H9 (cell line): ENCODE data around the gene DLK2. TPM values are rescaled to one million over a fixed set of nuclear protein-coding genes. Genes with fewer than 3 reads are reported as not detected.

ENCODE experiments used
- DNase-seq: peaks from one replicate; pipeline ENCODE4 v3.0.0-alpha.2; 2017
- H2AFZ ChIP-seq: one replicate; pipeline ENCODE4 v1.6.1; 2013; ENCODE audit warnings: mild to moderate bottlenecking, low read length, control low read depth, moderate library complexity
- H2AK5ac ChIP-seq: 2 replicates; pipeline ENCODE4 v1.6.1; 2013; ENCODE audit warnings: low read length, control low read depth, mixed read lengths; ENCODE audit not compliant: insufficient read length
- H2BK120ac ChIP-seq: one replicate; pipeline ENCODE4 v1.6.1; 2013; ENCODE audit warnings: low read depth, mild to moderate bottlenecking, low read length, control low read depth, inconsistent platforms; ENCODE audit not compliant: poor library complexity, severe bottlenecking
- H2BK12ac ChIP-seq: 2 replicates; pipeline ENCODE4 v1.6.1; 2013; ENCODE audit warnings: low read length, control low read depth, mixed read lengths, low read depth; ENCODE audit not compliant: insufficient read length
- H2BK15ac ChIP-seq: 2 replicates; pipeline ENCODE4 v1.6.1; 2013; ENCODE audit warnings: low read depth, low read length, control low read depth
- H2BK20ac ChIP-seq: one replicate; pipeline ENCODE4 v1.6.1; 2013; ENCODE audit warnings: low read depth, mild to moderate bottlenecking, low read length, control low read depth, inconsistent platforms; ENCODE audit not compliant: poor library complexity, severe bottlenecking
- H2BK5ac ChIP-seq: 2 replicates; pipeline ENCODE4 v1.6.1; 2013; ENCODE audit warnings: low read length, control low read depth, mixed read lengths; ENCODE audit not compliant: insufficient read length
- H3K14ac ChIP-seq: 2 replicates; pipeline ENCODE4 v1.6.1; 2013; ENCODE audit warnings: low read length, control low read depth; ENCODE audit not compliant: insufficient read depth
- H3K18ac ChIP-seq: 2 replicates; pipeline ENCODE4 v1.6.1; 2013; ENCODE audit warnings: low read depth, mild to moderate bottlenecking, mixed read lengths, low read length, control low read depth; ENCODE audit not compliant: insufficient read length
- H3K23ac ChIP-seq: 2 replicates; pipeline ENCODE4 v1.6.1; 2013; ENCODE audit warnings: low read length, control low read depth, mixed read lengths, low read depth; ENCODE audit not compliant: insufficient read length
- H3K23me2 ChIP-seq: 2 replicates; pipeline ENCODE4 v1.6.1; 2013; ENCODE audit warnings: low read depth, mild to moderate bottlenecking, mixed read lengths, low read length, control low read depth; ENCODE audit not compliant: insufficient read length, poor library complexity, severe bottlenecking
- H3K27ac ChIP-seq: 2 replicates; pipeline ENCODE4 v1.5.1; 2013; ENCODE audit warnings: low read length, control low read depth, mixed read lengths, low read depth; ENCODE audit not compliant: insufficient read length
- H3K27me3 ChIP-seq: 2 replicates; pipeline ENCODE4 v1.6.1; 2013; ENCODE audit warnings: low read length, control low read depth, inconsistent platforms; ENCODE audit not compliant: insufficient read depth
- H3K4ac ChIP-seq: 2 replicates; pipeline ENCODE4 v1.6.1; 2013; ENCODE audit warnings: low read depth, mild to moderate bottlenecking, control low read depth, inconsistent platforms, low read length, moderate library complexity
- H3K4me1 ChIP-seq: 2 replicates; pipeline ENCODE4 v1.6.1; 2013; ENCODE audit warnings: low read length, control low read depth, inconsistent platforms; ENCODE audit not compliant: insufficient read depth
- H3K4me2 ChIP-seq: 2 replicates; pipeline ENCODE4 v1.6.1; 2013; ENCODE audit warnings: low read length, control low read depth, mixed read lengths; ENCODE audit not compliant: insufficient read length, insufficient read depth
- H3K56ac ChIP-seq: 2 replicates; pipeline ENCODE4 v1.6.1; 2013; ENCODE audit warnings: low read depth, mild to moderate bottlenecking, mixed read lengths, low read length, control low read depth; ENCODE audit not compliant: insufficient read length
- H3K79me1 ChIP-seq: 2 replicates; pipeline ENCODE4 v1.6.1; 2013; ENCODE audit warnings: low read depth, mild to moderate bottlenecking, moderate library complexity, low read length, control low read depth, inconsistent platforms; ENCODE audit not compliant: insufficient read depth, poor library complexity, severe bottlenecking
- H3K79me2 ChIP-seq: 2 replicates; pipeline ENCODE4 v1.6.1; 2013; ENCODE audit warnings: low read length, control low read depth, inconsistent platforms; ENCODE audit not compliant: insufficient read depth
- H3K9ac ChIP-seq: 2 replicates; pipeline ENCODE4 v1.6.1; 2013; ENCODE audit warnings: low read length, control low read depth, mixed read lengths; ENCODE audit not compliant: insufficient read length; ENCODE audit errors: extremely low read depth
- H3K9me3 ChIP-seq: one replicate; pipeline ENCODE4 v1.6.1; 2013; ENCODE audit warnings: low read depth, low read length, inconsistent platforms; ENCODE audit not compliant: control insufficient read depth
- H3T11ph ChIP-seq: one replicate; pipeline ENCODE4 v1.6.1; 2013; ENCODE audit warnings: mild to moderate bottlenecking, low read length, control low read depth, inconsistent platforms
- H4K20me1 ChIP-seq: one replicate; pipeline ENCODE4 v1.6.1; 2013; ENCODE audit not compliant: control insufficient read depth, insufficient read length, insufficient read depth
- H4K5ac ChIP-seq: 2 replicates; pipeline ENCODE4 v1.6.1; 2013; ENCODE audit warnings: low read depth, mild to moderate bottlenecking, mixed read lengths, low read length, control low read depth; ENCODE audit not compliant: insufficient read length
- H4K8ac ChIP-seq: replicated peaks from 2 replicates; pipeline ENCODE4 v1.6.1; 2013; ENCODE audit warnings: low read length, control low read depth, mixed read lengths, low read depth; ENCODE audit not compliant: insufficient read length
- H4K91ac ChIP-seq: 2 replicates; pipeline ENCODE4 v1.6.1; 2013; ENCODE audit warnings: low read depth, mild to moderate bottlenecking, moderate library complexity, mixed read lengths, low read length, control low read depth; ENCODE audit not compliant: insufficient read length
- H3K27ac Mint-ChIP-seq, 3 experiments: 2 replicates in 2 of 3; 3 replicates in 1 of 3; pipeline ENCODE4 v1.8.0; 2020 to 2021; ENCODE audit warnings: mixed read lengths in 3 of 3, mild to moderate bottlenecking in 1 of 3, moderate library complexity in 1 of 3
- H3K27me3 Mint-ChIP-seq: 2 replicates; pipeline ENCODE4 v1.8.0; 2021; ENCODE audit warnings: low read depth, mild to moderate bottlenecking, moderate library complexity, mixed read lengths
- H3K36me3 Mint-ChIP-seq, 3 experiments: 2 replicates in 2 of 3; 3 replicates in 1 of 3; pipeline ENCODE4 v1.8.0; 2020 to 2021; ENCODE audit warnings: low read depth in 3 of 3, mixed read lengths in 3 of 3; ENCODE audit not compliant: insufficient read depth in 1 of 3
- H3K4me1 Mint-ChIP-seq, 2 experiments: 2 replicates each; pipeline ENCODE4 v1.8.0; 2020; ENCODE audit warnings: mixed read lengths in 2 of 2
- H3K4me3 Mint-ChIP-seq, 2 experiments: 2 replicates in 1 of 2; 3 replicates in 1 of 2; pipeline ENCODE4 v1.8.0; 2020 to 2021; ENCODE audit warnings: mild to moderate bottlenecking in 2 of 2, mixed read lengths in 2 of 2, moderate library complexity in 1 of 2
- H3K9me3 Mint-ChIP-seq, 2 experiments: 2 replicates in 1 of 2; 3 replicates in 1 of 2; pipeline ENCODE4 v1.8.0; 2020; ENCODE audit warnings: mild to moderate bottlenecking in 2 of 2, mixed read lengths in 2 of 2, moderate library complexity in 1 of 2
- WGBS: extraction: QIAGEN DNeasy Blood & Tissue Kit; methylation state at CpG from one replicate; pipeline ENCODE4 v1.1.7; 2013; ENCODE audit warnings: missing lambda C conversion rate, low lambda C conversion rate, mixed read lengths; ENCODE audit not compliant: insufficient read length; ENCODE audit errors: extremely low coverage; 5-methylcytosine and 5-hydroxymethylcytosine counted together
- total RNA-seq: library from RNA; stranded (reverse); gene quantifications from 2 replicates; pipeline ENCODE4 v1.2.1, GENCODE V29; 2021
- TF ChIP-seq, protein P1 (sequence below): fragments of 200-600 bp; sonication (generic); conservative IDR thresholded peaks from 3 replicates; pipeline ENCODE4 v1.8.0; 2021; ENCODE audit warnings: antibody characterized with exemption, mild to moderate bottlenecking

Gene DLK2
- total RNA-seq, 1 experiment from 2014 or later: 0.96 TPM

DNA sequence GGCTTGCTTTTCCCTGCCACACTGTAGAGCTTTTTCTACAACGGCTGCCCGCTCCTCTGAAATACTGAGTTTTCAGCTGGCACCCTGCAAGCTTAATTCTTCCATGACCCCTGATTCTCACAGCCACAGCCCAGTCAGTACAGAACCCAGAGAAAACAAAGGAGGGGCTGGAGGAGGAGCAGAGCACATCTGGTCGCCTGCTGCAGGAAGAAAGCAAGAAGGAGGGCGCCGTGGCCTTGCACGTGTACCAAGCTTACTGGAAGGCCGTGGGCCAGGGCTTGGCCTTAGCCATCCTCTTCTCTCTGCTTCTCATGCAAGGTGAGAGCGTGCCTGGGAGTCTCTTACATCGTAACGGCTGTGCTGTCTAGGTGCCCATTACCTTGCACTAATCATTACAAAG, 11.3 kb downstream of the DLK2 start:
- no peaks in the 10 kb centered on the region for H3K9me3 Mint-ChIP-seq
- TF ChIP-seq, protein P1, sequence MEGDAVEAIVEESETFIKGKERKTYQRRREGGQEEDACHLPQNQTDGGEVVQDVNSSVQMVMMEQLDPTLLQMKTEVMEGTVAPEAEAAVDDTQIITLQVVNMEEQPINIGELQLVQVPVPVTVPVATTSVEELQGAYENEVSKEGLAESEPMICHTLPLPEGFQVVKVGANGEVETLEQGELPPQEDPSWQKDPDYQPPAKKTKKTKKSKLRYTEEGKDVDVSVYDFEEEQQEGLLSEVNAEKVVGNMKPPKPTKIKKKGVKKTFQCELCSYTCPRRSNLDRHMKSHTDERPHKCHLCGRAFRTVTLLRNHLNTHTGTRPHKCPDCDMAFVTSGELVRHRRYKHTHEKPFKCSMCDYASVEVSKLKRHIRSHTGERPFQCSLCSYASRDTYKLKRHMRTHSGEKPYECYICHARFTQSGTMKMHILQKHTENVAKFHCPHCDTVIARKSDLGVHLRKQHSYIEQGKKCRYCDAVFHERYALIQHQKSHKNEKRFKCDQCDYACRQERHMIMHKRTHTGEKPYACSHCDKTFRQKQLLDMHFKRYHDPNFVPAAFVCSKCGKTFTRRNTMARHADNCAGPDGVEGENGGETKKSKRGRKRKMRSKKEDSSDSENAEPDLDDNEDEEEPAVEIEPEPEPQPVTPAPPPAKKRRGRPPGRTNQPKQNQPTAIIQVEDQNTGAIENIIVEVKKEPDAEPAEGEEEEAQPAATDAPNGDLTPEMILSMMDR: no peak
- Histone ChIP-seq H3K4ac (no peak overlapping the region), H3K23ac (no peak overlapping the region), H4K5ac (no peak overlapping the region), H3T11ph (no peak overlapping the region), H2BK120ac (no peak overlapping the region), H2BK5ac (no peak overlapping the region), H3K18ac (no peak overlapping the region), H2BK12ac (no peak overlapping the region), H3K4me1 (no peaks in the 10 kb centered on the region), H2AFZ (no peak overlapping the region), H3K56ac (no peak overlapping the region), H3K27me3 (no peaks in the 10 kb centered on the region), H4K8ac (no peak overlapping the region), H3K27ac (no peak overlapping the region), H2AK5ac (no peak overlapping the region), H2BK15ac (no peak overlapping the region), H4K91ac (no peak overlapping the region), H3K14ac (no peak overlapping the region), H4K20me1 (no peaks in the 10 kb centered on the region), H3K9me3 (no peaks in the 10 kb centered on the region), H3K4me2 (no peak overlapping the region), H3K9ac (no peak overlapping the region), H2BK20ac (no peak overlapping the region), H3K79me2 (no peaks in the 10 kb centered on the region), H3K79me1 (no peaks in the 10 kb centered on the region), H3K23me2 (no peaks in the 10 kb centered on the region)
- peaks cover 0 to 50% (median 32%) of the 10 kb centered on the region in 3 experiments; a peak in 5 of 7 replicates for H3K36me3 Mint-ChIP-seq
- no peak overlapping the region; a peak in 2 of 7 replicates for H3K27ac Mint-ChIP-seq
- WGBS: no CpG with 5 or more reads among the region's 10 CpGs
- H3K27me3 Mint-ChIP-seq: no peaks in the 10 kb centered on the region
- DNase-seq: no peak
- H3K4me1 Mint-ChIP-seq: no peaks in the 10 kb centered on the region
- no peak overlapping the region; a peak in 1 of 5 replicates for H3K4me3 Mint-ChIP-seq
